KBM-7 (cell line): ENCODE data around the gene SPRN.
"Not testable (repeated sequence)": the region's sequence is repeated elsewhere in the genome, so short reads cannot be mapped to it uniquely, and the experiment has no call there.

Experiments used
- DNase-seq: peaks from one replicate; pipeline ENCODE4 v3.0.0-alpha.2; 2015
- in situ Hi-C: fragments of 300-500 bp; cut with MboI; formaldehyde crosslinking; loops from 2 replicates; pipeline ENCODE4 v1.14.3; 2020; ENCODE audit warnings: low sequenced_read_pairs, low pct_unique_long_range_greater_than_20kb, mixed read lengths

Gene SPRN

DNA sequence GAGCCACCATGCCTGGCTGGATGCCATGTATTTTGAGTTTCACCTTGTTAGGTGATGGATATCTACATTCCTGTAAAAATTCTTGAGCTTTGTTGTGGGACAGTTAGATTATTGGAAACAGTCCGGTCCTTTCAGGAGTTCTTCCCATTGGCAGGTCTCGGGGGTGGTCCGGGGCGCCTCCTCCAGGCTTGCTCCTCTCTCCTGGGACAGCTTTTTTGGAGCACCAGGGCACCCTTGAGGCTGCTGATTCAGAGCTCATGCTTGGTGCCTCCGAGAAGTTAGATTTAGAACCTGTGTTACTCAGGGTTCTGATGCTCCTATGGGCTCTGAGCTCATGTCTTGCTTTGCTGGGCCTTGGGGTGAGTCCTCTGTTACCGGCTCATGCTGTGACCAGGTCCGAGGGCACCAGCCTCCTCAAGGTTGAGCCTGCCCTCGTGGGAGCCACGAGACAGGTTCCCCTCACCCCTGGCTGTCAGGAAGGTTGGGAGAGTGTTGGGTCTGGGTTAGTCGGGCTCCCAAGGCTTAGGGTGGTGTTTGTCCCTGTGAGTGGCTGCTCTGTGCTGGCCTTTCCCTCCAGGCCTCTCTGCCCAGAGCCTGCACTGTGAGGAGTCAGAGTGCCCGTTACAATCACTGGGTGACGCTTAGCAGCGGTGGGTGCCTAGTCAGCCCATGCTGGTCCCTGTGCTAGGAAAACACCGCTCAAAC lies 6.0 kb downstream of the SPRN start:
- in situ Hi-C loops, result no loop called here
- no peak for DNase-seq

DNA sequence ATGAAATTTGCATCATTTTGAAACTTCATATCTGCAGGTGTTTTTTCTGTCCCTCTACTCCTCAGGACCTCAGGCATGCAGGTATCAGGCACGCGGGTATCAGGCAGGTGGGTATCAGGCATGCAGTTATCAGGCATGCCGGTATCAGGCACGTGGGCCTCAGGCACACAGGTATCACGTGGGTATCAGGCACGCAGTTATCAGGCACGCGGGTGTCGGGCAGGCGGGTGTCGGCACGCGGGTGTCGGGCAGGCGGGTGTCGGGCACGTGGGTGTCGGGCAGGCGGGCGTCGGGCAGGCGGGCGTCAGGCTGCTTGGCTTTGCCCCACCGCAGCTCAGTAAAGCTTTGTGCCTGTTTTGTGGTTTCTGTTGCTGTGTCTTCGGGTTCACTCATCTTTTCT lies 8.7 kb downstream of the SPRN start:
- in situ Hi-C loops, result no loop called here
- DNase-seq, result no peak

DNA sequence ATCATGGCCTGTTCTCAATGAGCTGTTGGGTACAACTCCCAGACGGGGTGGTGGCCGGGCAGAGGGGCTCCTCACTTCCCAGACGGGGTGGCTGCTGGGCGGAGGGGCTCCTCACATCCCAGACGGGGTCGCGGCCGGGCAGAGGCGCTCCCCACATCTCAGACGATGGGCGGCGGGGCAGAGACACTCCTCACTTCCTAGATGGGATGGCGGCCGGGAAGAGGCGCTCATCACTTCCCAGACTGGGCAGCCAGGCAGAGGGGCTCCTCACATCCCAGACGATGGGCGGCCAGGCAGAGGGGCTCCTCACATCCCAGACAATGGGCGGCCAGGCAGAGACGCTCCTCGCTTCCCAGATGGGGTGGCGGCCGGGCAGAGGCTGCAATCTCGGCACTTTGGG lies 10.0 kb downstream of the SPRN start:
- in situ Hi-C loops, DNase-seq: not testable (repeated sequence)

DNA sequence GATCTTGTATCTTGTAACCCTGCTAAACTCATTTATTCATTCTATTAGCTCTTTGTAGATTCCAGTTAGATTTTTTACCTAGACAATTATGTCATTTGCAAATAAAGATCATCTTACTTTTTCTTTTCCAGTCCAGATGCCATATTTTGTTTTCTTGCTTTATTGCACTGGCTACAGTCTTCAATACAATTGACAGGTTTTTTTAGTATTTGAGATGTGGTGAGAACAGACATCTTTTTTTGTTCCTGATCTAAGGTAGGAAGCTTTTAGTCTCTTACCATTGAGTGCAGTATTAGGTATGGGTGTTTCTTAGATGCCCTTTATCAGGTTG lies 12.1 kb downstream of the SPRN start:
- no peak for DNase-seq
- in situ Hi-C loops, result no loop called here

DNA sequence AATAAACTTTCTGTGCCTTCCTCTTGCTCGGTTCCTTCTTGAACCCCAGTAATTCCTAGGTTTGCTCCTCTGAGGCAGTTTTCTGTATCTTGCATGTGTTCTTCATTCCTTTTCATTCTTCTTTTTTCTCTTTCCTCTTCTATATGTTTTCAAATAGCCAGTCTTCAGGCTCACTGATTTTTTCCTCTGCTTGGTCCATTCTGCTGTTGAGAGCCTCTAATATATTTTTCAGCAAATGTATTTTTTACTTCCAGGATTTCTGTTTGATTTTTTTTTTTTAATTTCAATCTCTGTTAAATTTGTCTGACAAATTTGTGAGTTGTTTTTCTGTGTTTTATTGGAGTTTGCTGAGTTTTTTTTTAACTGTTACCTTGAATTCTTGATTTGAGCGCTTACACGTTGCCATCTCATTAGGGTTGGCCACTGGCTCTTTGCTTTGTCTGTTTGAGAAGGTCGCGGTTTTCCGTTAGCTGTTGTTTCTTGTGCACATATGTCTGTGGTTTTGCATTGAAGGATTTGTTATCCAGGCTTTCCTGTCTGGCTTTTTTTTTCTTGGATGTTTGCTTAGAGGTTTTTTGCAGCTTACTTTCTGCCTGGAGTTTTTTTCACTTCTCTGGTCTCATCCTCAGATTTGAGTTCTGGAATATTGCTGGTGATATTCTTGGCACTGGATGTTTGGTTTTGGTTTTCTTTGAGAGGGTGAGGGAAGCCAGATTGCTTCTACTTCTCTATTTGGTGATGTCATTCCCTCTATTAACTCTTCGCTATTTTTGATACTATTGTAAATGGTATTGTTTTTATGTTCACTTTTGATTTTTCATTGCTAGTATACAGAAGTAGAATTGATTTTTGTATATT lies 12.7 kb downstream of the SPRN start:
- DNase-seq, result no peak
- in situ Hi-C loops, result no loop called here

DNA sequence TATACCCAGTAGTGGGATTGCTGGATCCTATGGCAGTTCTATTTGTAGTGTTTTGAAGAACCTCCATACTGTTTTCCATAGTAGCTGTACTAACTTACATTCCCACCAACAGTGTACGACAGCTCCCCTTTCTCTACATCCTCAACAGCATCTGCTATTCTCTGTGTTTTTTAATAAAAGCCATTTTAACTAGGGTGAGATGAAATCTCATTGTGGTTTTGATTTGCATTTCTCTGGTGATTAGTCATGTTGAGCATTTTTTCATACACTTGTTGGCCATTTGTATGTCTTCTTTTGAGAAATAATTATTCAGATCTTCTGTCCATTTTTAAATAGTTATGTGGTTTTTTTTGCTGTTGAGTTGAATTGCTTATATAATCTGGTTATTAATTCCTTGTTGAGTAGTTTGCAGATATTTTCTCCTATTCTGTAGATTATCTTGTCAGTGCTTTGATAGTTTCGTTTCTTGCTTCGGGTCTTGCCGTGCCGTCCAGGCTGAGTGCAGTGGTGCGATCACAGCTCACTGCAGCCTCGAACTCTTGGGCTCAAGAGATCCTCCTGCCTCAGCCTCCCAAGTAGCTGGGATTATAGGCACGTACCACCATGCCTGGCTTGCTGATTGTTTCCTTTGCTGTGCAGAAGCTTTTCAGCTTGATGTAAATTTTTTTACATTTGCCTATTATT lies 18.4 kb downstream of the SPRN start:
- no peak for DNase-seq

DNA sequence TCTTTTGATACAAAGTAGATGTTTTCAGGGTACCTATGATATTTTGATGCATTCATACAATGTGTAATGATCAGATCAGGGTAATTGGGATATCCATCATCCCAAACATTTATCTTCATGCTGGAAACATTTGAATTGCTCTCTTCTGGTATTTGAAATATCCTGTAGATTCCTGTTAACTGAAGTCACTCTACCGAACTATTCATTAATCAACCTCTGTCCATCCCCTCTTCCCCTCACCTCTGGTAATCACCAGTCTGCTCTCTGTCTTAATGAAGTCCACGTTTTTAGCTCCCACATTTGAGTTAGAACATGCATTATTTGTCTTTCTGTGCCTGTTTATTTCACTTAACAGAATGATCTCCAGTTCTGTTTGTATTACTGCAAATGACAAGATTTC lies 19.2 kb downstream of the SPRN start:
- DNase-seq, result no peak
- in situ Hi-C loops, result no loop called here

More for the DNA sequence above, 18.4 kb downstream of the SPRN start:
- in situ Hi-C loops, result no loop called here

DNA sequence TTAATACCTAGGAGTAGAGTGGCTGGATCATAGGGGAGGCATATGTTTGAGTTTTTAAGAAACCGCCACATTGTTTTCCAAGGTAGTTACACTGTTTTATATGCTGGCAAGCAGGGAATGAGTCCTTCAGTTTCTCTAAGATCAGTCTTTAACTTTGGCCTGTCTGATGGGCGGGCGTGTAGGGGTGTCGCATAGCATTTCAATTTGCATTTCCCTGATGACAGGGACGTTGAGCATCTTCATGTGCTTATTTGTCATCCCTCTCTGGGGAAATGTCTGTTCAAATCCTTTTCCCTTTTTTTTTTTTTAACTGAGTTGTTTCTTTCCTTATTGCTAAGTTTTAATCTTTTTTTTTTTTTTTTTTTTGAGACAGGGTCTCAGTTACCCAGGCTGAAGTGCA lies 20.6 kb downstream of the SPRN start:
- DNase-seq, result no peak
- in situ Hi-C loops, result no loop called here

DNA sequence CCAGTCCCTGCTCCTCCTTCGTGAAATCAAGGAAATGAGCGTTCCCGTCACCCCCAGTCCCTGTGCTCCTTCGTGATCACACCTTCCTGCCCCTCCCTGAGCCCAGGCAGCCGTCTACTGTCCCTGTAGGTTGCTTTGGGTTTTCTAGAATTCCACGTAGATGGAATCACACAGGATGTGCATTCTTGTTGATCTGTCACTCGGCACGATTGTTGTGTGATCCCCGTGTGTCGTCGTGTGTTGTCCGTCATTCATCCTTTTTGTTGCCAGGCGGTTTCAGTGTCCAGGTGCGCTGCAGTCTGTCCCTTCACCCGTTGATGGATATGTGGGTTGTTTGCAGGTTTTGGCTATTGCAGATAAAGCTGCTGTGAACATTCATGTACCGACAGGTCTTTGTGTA lies 21.1 kb downstream of the SPRN start:
- in situ Hi-C loops, result no loop called here
- DNase-seq, result no peak

DNA sequence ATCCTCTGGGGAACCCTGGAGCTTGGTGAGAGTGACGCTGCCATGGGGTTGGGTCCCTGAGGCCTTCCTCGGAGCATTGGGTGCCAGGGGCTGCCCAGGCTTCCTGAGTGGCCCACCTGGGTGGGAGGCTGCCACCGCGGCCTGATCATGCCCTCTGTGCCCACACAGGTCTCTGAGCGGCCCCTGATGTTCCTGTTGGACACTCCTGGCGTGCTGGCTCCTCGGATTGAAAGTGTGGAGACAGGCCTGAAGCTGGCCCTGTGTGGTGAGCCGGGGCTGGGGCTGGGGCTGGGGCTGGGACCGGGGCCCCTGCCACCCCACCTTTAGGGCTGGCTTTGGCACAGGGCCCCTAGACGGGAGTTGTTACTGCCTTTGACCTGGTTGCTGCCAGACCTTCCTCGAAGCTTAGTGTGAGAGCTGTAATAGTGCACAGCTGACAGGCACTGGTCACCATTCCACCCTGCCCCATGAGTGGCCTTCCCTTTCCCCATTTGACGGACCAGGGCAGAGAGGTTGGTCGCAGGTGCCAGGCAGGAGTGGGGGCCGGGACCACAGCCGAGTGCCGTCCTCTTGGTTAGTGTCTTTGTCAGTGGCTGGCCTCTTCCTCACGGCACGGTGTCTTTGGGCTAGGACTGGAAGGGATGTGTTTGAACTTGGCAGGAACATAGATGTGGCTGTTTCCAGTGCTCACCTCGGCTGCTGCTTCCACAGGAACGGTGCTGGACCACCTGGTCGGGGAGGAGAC lies 22.3 kb downstream of the SPRN start:
- in situ Hi-C loops, result no loop called here

DNA sequence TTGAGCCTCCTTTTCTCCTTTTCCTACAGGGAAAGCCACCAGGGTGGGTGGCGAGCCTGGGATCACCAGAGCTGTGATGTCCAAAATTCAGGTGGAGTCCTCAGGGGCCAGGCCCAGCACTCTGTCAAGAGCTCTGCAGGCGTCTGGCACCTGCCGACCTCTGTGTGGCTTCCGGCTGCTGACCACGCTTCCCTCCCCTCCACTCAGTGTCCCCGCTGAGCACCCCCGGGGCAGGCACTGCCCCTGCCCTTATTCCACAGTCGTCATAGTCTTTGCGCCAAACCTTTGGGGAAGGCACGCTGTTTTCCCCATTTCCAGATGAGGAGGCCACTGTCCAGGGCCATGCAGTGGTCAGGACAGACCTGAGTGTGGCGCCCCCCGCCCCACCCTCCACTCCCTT lies 22.9 kb downstream of the SPRN start:
- in situ Hi-C loops, result no loop called here

More for the DNA sequence above, 22.3 kb downstream of the SPRN start:
- DNase-seq, result no peak

DNA sequence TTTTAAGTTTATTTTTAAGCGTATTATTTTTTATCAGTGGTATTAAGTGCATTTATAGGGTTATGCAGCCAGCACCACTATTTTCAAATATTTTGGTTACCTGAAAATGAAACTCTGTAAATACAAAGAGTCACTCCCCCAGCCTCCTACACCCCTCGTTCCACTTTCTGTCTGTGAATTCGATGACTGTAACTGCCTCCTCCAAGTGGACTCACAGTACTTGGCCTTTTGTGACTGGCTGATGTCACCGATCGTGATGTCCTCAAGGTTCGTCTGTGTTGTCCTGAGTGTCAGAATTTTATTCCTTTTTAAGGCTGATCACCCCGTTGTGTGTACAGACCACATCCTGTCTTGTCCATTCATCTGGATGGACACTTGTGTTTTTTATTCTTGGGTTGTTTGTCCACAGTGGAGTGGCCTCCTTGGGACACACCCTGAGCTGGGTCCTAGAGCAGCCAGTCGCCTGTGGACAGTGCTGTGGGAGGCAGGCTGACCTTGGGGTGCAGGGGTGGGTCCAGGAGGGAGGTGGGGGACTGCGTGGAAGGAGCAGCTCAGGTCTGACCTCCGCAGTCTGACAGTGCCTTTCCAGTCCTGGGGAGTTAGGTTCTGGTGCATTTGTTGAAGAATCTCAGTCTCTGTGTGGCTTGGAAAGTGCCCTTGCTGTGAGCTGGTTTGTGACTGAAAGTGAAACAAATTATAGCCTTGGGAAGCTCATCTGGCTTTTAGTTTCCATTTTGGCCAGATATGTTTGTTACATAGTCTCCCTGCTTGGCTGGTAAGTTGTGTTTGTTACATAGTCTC lies 23.6 kb downstream of the SPRN start:
- in situ Hi-C loops, result no loop called here
- DNase-seq, result no peak

More for the DNA sequence above, 22.9 kb downstream of the SPRN start:
- no peak for DNase-seq

DNA sequence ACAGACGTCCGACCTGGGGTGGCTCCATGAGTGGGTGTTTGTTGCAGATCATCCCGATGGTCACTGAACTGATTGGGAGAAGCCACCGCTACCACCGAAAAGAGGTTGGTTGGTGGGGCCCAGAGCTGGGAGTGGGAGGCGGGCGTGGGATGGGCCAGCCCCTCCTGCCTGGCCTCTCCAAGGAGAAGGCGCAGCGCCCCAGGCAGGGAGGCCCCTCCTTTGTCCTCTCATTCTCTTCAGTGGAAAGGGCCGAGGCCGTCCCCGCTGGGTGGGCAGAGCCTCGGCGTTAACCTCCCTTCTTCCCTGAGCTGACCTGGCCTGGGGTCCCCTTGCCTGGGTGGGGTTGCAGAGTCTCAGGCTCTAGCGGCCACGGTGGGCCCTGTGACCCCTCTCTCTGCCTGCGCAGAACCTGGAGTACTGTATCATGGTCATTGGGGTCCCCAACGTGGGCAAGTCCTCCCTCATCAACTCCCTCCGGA lies 25.3 kb downstream of the SPRN start:
- no peak for DNase-seq
- in situ Hi-C loops, result no loop called here

DNA sequence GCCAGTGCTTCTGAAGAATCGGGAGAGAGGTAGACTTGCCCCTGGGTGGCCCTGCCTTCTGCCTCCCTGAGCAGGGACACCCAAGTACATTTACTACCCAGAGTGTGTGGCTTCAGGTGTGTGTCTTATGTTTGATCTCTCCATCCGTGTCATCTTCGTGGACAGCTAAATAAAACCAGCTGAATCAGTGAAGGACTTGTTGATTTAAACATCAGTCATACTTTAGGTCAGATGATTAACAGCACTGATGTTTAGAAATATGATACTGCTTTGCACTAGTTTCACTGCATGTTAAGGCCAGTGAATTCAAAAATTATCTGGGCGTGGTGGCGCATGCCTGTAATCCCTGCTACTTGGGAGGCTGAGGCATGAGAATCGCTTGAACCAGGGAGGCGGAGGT lies 26.5 kb downstream of the SPRN start:
- in situ Hi-C loops, result no loop called here
- no peak for DNase-seq

DNA sequence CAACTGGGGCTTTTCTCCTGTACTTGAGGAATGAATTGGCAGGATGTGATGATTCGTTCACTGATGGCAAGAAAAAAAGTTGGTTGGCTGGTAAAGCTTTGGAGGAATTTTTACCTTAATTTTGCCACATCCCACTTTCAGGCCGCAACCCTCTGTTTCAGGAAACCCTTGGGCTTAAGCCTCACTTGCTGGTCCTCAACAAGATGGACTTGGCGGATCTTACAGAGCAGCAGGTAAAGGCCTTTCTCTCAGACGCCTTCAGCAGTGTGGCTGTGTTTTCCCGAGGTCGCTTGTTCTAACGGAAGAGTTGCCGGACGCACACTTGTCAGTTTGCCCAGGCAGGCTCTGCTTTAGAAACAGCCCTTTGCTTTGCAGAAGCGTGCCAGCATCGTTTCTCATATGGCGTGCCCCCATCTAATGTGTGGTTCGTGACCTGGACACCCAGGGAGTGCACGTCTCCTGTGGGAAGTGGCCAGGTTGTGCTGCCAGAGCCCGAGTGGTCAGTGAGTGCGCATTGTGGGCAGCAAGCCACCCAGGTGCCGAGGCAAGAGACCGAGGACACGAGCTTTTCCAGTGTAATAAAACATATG lies 28.3 kb downstream of the SPRN start:
- no peak for DNase-seq
- in situ Hi-C loops, result no loop called here

DNA sequence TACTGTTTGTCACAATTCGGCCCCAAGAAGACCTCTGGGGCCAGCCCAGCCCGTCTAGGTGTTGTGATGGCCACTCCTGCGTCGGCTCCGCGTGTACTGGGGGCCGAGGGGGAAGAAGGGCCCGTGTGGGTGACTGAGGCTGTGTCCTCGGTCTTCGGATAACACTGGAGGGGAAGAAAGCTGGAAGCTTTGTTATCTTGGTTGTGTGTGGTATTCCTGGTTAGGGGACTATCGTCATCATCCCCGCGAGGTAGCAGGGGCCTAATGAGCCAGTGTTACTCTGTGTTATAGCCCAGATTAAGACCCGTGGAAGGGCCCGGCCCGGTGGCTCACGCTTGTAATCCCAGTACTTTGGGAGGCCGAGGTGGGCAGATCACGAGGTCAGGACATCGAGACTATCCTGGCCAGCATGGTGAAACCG lies 29.6 kb downstream of the SPRN start:
- no peak for DNase-seq
- in situ Hi-C loops, result no loop called here

DNA sequence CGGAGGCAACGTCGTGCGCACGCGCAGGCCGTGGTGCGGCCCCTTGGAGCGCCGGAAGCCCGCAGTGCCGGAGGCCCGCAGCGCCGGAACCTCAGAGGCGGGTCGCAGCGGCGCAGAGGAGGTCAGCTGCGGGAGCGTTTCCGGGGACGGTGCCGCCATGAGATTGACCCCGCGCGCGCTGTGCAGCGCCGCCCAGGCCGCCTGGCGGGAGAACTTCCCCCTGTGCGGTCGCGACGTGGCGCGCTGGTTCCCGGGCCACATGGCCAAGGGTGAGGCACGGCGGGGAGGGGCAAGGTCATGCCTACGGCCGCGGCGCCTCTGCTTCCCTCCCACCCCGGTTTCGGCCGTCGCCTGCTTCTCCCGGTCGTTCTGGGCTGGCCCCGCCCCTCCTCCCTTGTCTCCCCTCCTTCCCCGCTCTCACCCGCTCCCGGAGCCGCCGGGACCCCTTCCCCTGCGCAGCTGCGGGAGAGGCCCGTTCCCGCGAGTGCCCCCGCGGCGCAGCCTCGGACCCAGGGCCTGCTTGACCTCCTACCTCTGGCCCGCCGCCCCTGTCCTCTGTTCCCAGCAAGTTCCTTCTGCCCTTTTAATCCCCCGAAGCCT lies 30.3 kb downstream of the SPRN start, which contains the start of gene MTG1:
Gene MTG1 (plus strand): TSS at position 94 of the 600 bp plus-strand sequence. CDS start 64 bp downstream, at position 158.
- DNase-seq, result peak; percentile 93
- in situ Hi-C loops, result no loop called here
